ENCODE data around the gene ELMO3.

- TF ChIP-seq POLR2AphosphoS5 (IDR thresholded peaks at IDR 0.05) (no peak), CTCF (IDR thresholded peaks at IDR 0.05; ENCODE audit: poor library complexity, severe bottlenecking) (no peak), EZH2 (IDR thresholded peaks at IDR 0.05; ENCODE audit: borderline replicate concordance, insufficient read depth, low read length, poor library complexity, severe bottlenecking) (no peak), RAD21 (conservative IDR thresholded peaks at IDR 0.05) (no peak)
- TF ChIP-seq, protein P1, sequence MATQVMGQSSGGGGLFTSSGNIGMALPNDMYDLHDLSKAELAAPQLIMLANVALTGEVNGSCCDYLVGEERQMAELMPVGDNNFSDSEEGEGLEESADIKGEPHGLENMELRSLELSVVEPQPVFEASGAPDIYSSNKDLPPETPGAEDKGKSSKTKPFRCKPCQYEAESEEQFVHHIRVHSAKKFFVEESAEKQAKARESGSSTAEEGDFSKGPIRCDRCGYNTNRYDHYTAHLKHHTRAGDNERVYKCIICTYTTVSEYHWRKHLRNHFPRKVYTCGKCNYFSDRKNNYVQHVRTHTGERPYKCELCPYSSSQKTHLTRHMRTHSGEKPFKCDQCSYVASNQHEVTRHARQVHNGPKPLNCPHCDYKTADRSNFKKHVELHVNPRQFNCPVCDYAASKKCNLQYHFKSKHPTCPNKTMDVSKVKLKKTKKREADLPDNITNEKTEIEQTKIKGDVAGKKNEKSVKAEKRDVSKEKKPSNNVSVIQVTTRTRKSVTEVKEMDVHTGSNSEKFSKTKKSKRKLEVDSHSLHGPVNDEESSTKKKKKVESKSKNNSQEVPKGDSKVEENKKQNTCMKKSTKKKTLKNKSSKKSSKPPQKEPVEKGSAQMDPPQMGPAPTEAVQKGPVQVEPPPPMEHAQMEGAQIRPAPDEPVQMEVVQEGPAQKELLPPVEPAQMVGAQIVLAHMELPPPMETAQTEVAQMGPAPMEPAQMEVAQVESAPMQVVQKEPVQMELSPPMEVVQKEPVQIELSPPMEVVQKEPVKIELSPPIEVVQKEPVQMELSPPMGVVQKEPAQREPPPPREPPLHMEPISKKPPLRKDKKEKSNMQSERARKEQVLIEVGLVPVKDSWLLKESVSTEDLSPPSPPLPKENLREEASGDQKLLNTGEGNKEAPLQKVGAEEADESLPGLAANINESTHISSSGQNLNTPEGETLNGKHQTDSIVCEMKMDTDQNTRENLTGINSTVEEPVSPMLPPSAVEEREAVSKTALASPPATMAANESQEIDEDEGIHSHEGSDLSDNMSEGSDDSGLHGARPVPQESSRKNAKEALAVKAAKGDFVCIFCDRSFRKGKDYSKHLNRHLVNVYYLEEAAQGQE (IDR thresholded peaks at IDR 0.05; ENCODE audit: borderline replicate concordance): no peak
Observed at GRCh38 chr16:67157892-67158635, 40.9 kb upstream of the ELMO3 start.

All from neural cell (in vitro differentiated cells).